GM19193 (cell line): Measurements from ENCODE around the gene ABCB11.

Experiments used
- POLR2A ChIP-seq: IDR thresholded peaks from 4 replicates; pipeline ENCODE4 v1.6.1; 2011; ENCODE audit not compliant: insufficient read depth, insufficient read length; ENCODE audit errors: extremely low read depth

The ABCB11 gene

GRCh38 chr2:169047256-169048250 is 16.4 kb upstream of the ABCB11 start:
- no peak for TF ChIP-seq POLR2A

GRCh38 chr2:169046440-169047151 is 15.5 kb upstream of the ABCB11 start:
- TF ChIP-seq POLR2A = no peak

DNA sequence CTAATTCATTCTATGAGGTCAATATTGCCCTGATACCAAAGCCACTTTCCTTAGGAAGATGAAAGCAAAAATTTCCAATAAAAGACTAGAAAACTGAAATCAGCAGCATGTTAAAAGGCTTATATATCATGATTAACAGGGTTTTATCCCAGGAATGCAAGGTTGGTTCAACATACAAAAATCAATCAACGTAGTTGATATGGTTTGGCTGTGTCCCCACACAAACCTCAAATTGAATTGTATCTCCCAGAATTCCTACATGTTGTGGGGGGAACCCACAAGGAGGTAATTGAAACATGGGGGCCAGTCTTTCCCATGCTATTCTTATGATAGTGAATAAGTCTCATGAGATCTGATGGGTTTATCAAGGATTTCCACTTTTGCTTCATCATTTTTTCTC is 11.7 kb upstream of the ABCB11 start:
- no peak for TF ChIP-seq POLR2A

GRCh38 chr2:169041594-169041993 is 10.5 kb upstream of the ABCB11 start:
- no peak for TF ChIP-seq POLR2A

- TF ChIP-seq POLR2A = no peak
Measured at GRCh38 chr2:169039702-169040101, 8.6 kb upstream of the ABCB11 start.

DNA sequence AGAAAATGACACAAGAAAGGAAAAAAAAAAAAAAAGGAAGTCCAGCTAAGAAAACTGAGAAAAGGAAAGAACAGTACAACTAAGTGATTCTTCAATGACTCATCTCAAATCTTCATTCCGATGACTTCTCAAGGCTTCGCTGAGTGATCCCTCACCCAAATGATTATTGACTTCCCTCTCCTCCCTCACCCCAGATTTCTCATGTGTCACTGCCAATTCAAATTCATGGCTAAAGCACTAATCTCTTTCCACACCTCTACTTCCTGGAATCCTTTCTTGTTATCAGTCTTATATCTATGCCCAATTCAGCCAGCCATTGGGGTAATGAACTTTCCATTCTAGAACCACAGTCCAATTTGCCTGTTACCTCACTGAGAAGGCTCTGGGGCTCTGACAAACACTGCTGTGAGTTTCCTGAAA is 7.2 kb upstream of the ABCB11 start:
- TF ChIP-seq POLR2A = no peak

GRCh38 chr2:169036736-169037440 is 5.8 kb upstream of the ABCB11 start:
- no peak for TF ChIP-seq POLR2A

DNA sequence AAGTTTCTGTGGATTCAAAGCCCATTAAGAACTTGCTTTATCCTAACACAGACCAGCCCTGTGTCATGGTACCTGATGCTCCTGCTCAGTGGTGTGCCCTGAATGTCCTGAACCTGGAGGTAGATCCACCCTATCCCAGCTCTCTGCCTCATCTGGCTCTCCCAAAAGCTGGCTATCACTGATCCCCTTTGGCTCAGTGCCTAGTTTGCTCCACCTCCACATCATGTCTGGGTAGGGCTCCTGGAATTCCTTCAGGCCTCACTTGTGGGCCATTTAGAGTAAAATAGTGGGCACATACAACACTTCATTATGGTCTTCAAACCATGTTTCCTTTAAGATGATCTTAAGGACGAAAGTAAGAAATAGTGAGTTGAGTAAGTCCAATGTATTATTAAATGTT is 4.8 kb upstream of the ABCB11 start:
- TF ChIP-seq POLR2A = no peak

DNA sequence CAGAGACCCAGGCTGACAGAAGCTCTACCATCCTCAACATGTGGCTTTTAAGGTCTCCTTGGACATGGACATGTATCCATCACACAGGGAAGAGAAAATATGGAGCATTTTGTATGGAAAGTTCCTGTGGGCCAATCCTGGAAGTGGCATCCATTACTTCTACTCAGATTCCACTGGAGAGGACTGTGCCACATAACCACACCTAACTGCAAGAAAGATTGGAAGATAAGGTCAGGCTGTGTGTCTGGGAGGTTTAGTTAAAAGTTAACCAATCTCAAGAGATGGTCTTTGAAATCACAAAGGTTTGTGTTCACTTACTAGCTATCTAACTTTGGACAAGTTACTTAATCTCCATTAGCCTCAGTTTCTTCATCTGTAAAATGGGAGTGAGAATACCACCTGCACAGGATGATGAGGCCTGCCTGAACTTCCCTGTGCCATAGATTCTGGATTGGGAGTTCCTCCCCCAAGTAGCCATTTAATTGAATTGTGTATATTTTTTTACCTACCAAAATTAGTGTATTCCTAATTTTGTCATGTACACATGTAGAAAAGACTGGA is 3.9 kb upstream of the ABCB11 start:
- no peak for TF ChIP-seq POLR2A

- TF ChIP-seq POLR2A = no peak
Measured at GRCh38 chr2:169034256-169034655, 3.1 kb upstream of the ABCB11 start.

DNA sequence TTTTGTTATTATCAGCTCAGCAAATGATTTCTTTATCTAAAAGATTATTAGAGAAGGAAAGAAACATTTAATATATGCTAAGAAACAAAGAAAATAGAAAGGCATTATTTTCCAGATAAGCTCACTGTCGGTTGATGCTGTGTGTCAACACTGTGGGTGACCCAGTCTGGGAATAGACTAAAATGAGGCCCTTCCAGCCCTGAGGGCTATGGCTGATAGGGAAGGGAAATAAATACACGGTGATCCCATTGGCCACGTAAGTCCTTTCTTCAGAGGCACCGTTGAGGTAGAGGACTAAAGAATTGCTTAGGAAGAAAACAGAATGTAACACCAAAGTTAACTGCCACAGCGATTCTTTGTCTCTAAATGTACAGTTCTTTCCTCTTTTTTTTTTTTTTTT is 1.8 kb downstream of the ABCB11 start:
- TF ChIP-seq POLR2A = no peak

DNA sequence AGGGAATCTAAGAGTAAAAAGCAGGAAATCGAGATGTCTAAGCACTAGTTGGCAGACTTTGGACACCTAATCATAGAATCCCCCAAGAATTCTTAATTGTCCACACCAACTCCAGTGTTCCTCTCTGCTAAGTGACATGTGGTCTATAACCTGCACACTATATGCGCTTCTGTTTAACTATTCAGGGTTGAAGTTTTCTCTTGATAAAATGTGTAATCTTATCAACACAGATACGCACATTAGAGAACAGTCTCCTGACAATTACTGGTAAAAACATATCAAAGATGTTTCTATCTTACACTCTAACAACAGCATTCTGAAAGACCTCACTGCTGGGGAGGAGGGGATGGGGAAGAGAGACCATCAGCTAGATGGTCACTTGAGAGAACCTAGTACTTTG is 3.9 kb downstream of the ABCB11 start:
- no peak for TF ChIP-seq POLR2A

DNA sequence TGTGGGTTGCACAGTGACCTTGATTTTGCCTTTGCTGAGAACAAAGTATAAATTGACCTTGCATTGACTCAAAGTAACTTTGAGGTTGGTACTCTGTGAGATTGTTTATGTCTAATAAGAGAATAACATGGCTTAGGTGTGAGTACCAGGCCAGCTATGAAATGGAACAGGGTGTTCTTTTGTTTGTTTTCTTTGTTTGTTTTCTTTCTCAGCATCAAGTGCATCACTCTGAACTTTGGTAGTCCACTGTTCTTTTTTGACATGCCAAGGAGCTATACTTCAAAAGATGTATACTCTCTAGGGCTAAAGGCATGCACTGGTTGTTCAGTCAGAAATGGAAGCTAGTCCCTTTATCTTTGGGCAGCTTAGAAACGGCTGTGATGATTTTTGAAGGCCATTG is 5.1 kb downstream of the ABCB11 start:
- TF ChIP-seq POLR2A = no peak

DNA sequence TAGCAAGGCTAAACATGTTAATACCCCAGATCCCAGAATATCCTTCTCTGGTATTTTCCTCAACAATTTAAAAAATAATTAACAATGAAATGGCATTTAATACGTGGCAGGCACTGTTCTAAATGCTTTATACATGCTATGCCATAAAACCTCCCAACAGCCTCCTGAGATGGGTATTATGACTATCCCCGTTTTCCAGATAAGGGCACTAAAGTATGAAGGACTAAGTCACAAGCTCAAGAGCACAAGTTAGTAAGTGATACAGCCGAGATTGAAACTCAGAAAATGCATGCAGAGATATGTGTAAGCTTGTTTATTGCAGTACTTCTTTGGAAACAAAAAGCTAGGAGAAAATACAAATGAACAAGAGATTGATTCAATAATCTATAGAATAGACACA is 8.0 kb downstream of the ABCB11 start:
- TF ChIP-seq POLR2A = no peak

DNA sequence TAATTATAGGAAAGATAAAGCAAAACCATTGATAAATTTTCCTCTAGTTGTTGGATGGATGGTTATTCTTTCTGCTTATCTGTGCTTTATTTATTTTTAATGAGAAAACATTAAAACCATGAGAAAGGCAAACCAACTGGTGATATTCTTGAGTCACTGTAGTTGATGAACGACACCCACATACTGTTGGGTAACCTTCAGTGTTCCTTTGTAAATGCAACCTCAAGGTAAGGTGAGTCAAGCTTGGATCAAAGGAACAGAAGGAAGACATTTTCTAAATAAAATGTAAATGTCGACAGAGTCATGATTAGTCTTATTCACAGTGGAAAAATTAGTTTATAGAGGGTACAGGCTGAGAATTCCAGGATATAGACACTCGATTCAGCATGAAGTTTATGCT is 12.7 kb downstream of the ABCB11 start:
- TF ChIP-seq POLR2A = no peak
